Measurements from ENCODE around the gene BAD. TPM values are rescaled to one million over a fixed set of nuclear protein-coding genes. Genes with fewer than 3 reads are reported as not detected.
"Not testable (repeated sequence)": the region's sequence is repeated elsewhere in the genome, so short reads cannot be mapped to it uniquely, and the experiment has no call there.

The BAD gene
- total RNA-seq, 1 experiment from 2014 or later = 48.4 TPM

- no peak for TF ChIP-seq EZH2 (IDR thresholded peaks at IDR 0.05; ENCODE audit: borderline replicate concordance, low read depth, low read length, poor library complexity, severe bottlenecking)
- TF ChIP-seq, protein P1, sequence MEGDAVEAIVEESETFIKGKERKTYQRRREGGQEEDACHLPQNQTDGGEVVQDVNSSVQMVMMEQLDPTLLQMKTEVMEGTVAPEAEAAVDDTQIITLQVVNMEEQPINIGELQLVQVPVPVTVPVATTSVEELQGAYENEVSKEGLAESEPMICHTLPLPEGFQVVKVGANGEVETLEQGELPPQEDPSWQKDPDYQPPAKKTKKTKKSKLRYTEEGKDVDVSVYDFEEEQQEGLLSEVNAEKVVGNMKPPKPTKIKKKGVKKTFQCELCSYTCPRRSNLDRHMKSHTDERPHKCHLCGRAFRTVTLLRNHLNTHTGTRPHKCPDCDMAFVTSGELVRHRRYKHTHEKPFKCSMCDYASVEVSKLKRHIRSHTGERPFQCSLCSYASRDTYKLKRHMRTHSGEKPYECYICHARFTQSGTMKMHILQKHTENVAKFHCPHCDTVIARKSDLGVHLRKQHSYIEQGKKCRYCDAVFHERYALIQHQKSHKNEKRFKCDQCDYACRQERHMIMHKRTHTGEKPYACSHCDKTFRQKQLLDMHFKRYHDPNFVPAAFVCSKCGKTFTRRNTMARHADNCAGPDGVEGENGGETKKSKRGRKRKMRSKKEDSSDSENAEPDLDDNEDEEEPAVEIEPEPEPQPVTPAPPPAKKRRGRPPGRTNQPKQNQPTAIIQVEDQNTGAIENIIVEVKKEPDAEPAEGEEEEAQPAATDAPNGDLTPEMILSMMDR (conservative IDR thresholded peaks at IDR 0.05; ENCODE audit: low read depth, low read length) = no peak
- DNase-seq (ENCODE audit: low spot score) = no peak
- intact Hi-C loops (cut with micrococcal nuclease; ENCODE audit: unreplicated experiment) = no loop called here
- Histone ChIP-seq H3K4me3 (ENCODE audit: low read depth, low read length, poor library complexity, severe bottlenecking) (no peak overlapping the region), H3K36me3 (ENCODE audit: insufficient read depth, low read length, poor library complexity, severe bottlenecking) (peaks cover 8% of the 10 kb centered on the region), H3K9me3 (ENCODE audit: low read depth, low read length, poor library complexity, severe bottlenecking) (no peaks in the 10 kb centered on the region), H3K27ac (ENCODE audit: low read depth, low read length, poor library complexity, severe bottlenecking) (no peak overlapping the region), H3K27me3 (replicated peaks; ENCODE audit: insufficient read depth, low read depth, low read length, poor library complexity) (no peaks in the 10 kb centered on the region), H3K4me1 (ENCODE audit: insufficient read depth, low read length, poor library complexity, severe bottlenecking) (no peaks in the 10 kb centered on the region)
- no TSS peak for BruUV-seq (replicated peaks)
- POLR2A ChIA-PET (ENCODE audit: low non-redundant PET) = interaction anchor here (0.5 kb wide), 1 partner anchor 58 kb away, joined by 3 read pairs; no protein-coding TSS in a partner anchor
- CTCF ChIA-PET = interaction anchor here (0.7 kb wide), 1 partner anchor 328 kb away, joined by 4 read pairs; no protein-coding TSS in a partner anchor
Observed at GRCh38 chr11:64324692-64325469, 40.4 kb upstream of the BAD start.

DNA sequence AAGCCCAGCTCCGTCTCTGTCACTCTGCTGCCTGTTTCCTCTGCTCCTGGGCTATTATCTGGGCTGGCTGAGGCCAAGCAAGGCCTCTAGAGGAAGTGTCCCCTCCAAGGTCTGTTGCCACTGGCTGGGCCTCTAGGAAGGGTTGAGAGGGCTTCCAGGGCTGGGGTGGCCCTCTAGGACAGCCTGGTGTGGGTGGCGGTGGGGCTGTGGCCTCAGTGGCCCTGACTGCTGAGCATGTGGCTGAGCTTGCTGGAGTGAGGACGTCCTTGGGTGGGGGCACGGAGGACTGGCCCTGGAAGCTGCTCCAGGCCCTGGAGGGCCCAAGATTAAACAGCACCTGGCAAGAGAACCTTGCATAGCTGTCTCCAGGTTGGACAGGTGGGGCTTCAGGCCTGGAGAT lies 39.5 kb upstream of the BAD start:
- H3K27me3 ChIP-seq (replicated peaks; ENCODE audit: insufficient read depth, low read depth, low read length, poor library complexity); H3K36me3 ChIP-seq (ENCODE audit: insufficient read depth, low read length, poor library complexity, severe bottlenecking); DNase-seq (ENCODE audit: low spot score); H3K4me1 ChIP-seq (ENCODE audit: insufficient read depth, low read length, poor library complexity, severe bottlenecking); intact Hi-C loops (cut with micrococcal nuclease; ENCODE audit: unreplicated experiment); H3K9me3 ChIP-seq (ENCODE audit: low read depth, low read length, poor library complexity, severe bottlenecking); CTCF ChIA-PET; BruUV-seq (replicated peaks); H3K4me3 ChIP-seq (ENCODE audit: low read depth, low read length, poor library complexity, severe bottlenecking); H3K27ac ChIP-seq (ENCODE audit: low read depth, low read length, poor library complexity, severe bottlenecking): not testable (repeated sequence)
- POLR2A ChIA-PET (ENCODE audit: low non-redundant PET) = interaction anchor here (0.5 kb wide), 1 partner anchor 57 kb away, joined by 3 read pairs; no protein-coding TSS in a partner anchor

GRCh38 chr11:64323373-64323772 lies 38.9 kb upstream of the BAD start:
- intact Hi-C loops (cut with micrococcal nuclease; ENCODE audit: unreplicated experiment) = no loop called here
- POLR2A ChIA-PET (ENCODE audit: low non-redundant PET) = no interaction called here
- Histone ChIP-seq H3K27me3 (replicated peaks; ENCODE audit: insufficient read depth, low read depth, low read length, poor library complexity) (no peaks in the 10 kb centered on the region), H3K4me3 (ENCODE audit: low read depth, low read length, poor library complexity, severe bottlenecking) (no peak overlapping the region), H3K9me3 (ENCODE audit: low read depth, low read length, poor library complexity, severe bottlenecking) (no peaks in the 10 kb centered on the region), H3K36me3 (ENCODE audit: insufficient read depth, low read length, poor library complexity, severe bottlenecking) (peaks cover 8% of the 10 kb centered on the region), H3K4me1 (ENCODE audit: insufficient read depth, low read length, poor library complexity, severe bottlenecking) (peaks cover 8% of the 10 kb centered on the region), H3K27ac (ENCODE audit: low read depth, low read length, poor library complexity, severe bottlenecking) (no peak overlapping the region)
- no peak for DNase-seq (ENCODE audit: low spot score)
- BruUV-seq (replicated peaks) = no TSS peak
- CTCF ChIA-PET = no interaction called here
- TF ChIP-seq EZH2 (IDR thresholded peaks at IDR 0.05; ENCODE audit: borderline replicate concordance, low read depth, low read length, poor library complexity, severe bottlenecking) = no peak
- TF ChIP-seq, protein P1 (conservative IDR thresholded peaks at IDR 0.05; ENCODE audit: low read depth, low read length) = no peak

- DNase-seq (ENCODE audit: low spot score) = no peak
- H3K4me1 ChIP-seq (ENCODE audit: insufficient read depth, low read length, poor library complexity, severe bottlenecking) = peaks cover 8% of the 10 kb centered on the region
- intact Hi-C loops (cut with micrococcal nuclease; ENCODE audit: unreplicated experiment) = no loop called here
- ChIA-PET CTCF (no interaction called here), POLR2A (ENCODE audit: low non-redundant PET) (no interaction called here)
- no peak overlapping the region for H3K4me3 ChIP-seq (ENCODE audit: low read depth, low read length, poor library complexity, severe bottlenecking)
- peaks cover 8% of the 10 kb centered on the region for H3K36me3 ChIP-seq (ENCODE audit: insufficient read depth, low read length, poor library complexity, severe bottlenecking)
- TF ChIP-seq EZH2 (IDR thresholded peaks at IDR 0.05; ENCODE audit: borderline replicate concordance, low read depth, low read length, poor library complexity, severe bottlenecking) = no peak
- TF ChIP-seq, protein P1 (conservative IDR thresholded peaks at IDR 0.05; ENCODE audit: low read depth, low read length) = no peak
- H3K27ac ChIP-seq (ENCODE audit: low read depth, low read length, poor library complexity, severe bottlenecking) = no peak overlapping the region
- H3K9me3 ChIP-seq (ENCODE audit: low read depth, low read length, poor library complexity, severe bottlenecking) = no peaks in the 10 kb centered on the region
- no TSS peak for BruUV-seq (replicated peaks)
- H3K27me3 ChIP-seq (replicated peaks; ENCODE audit: insufficient read depth, low read depth, low read length, poor library complexity) = no peaks in the 10 kb centered on the region
Observed at GRCh38 chr11:64322925-64323260, 38.4 kb upstream of the BAD start.
